ENCODE data around the gene MMP28.

The MMP28 gene

DNA sequence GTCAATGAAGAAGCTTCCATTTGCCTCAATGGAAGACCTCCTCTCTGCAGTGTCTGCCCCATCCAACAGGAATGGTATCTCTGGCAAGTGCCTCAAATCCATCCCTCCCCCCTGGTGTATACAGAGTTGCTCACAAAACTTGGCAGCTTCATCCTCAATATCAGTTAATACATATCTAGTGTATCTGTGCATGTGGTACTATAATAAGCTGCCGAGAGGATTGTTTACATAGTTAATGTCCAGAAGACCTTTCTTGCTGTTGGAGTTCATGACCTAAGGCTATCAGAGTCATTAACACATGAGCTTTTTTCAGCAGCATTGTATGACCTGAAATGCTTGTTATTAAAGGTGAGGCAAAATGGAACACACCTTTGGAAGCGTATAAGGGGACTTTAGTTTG is 78.0 kb downstream of the MMP28 start:
- ChIA-PET CTCF (interaction anchor here (0.5 to 1.0 kb wide), 2 partner anchors 11 to 36 kb away, joined by 3 read pairs; no protein-coding TSS in a partner anchor), POLR2A (interaction anchor here (0.9 to 1.0 kb wide), 2 partner anchors 14 to 139 kb away, joined by 3 read pairs; partner anchors contain the start of genes PEX12 and RASL10B)
- no peak for DNase-seq (ENCODE audit: extremely low spot score)
- TF ChIP-seq ELF4 (IDR thresholded peaks at IDR 0.05) (no peak), TARDBP (IDR thresholded peaks at IDR 0.05) (no peak), ZNF384 (IDR thresholded peaks at IDR 0.05) (no peak), BHLHE40 (IDR thresholded peaks at IDR 0.05; ENCODE audit: borderline replicate concordance) (no peak), SUZ12 (IDR thresholded peaks at IDR 0.05) (no peak), L3MBTL2 (conservative IDR thresholded peaks at IDR 0.05) (no peak), CTBP1 (IDR thresholded peaks at IDR 0.05; ENCODE audit: borderline replicate concordance) (no peak), LEF1 (IDR thresholded peaks at IDR 0.05; ENCODE audit: borderline replicate concordance) (no peak), NFRKB (IDR thresholded peaks at IDR 0.05) (no peak), FOXK2 (IDR thresholded peaks at IDR 0.05) (no peak), SP1 (IDR thresholded peaks at IDR 0.05) (no peak), HDGF (IDR thresholded peaks at IDR 0.05; ENCODE audit: borderline replicate concordance) (no peak), ARNT (IDR thresholded peaks at IDR 0.05) (no peak), FOXA1 (IDR thresholded peaks at IDR 0.05) (no peak), FOXM1 (IDR thresholded peaks at IDR 0.05; ENCODE audit: borderline replicate concordance) (no peak)
- TF ChIP-seq, protein P1, sequence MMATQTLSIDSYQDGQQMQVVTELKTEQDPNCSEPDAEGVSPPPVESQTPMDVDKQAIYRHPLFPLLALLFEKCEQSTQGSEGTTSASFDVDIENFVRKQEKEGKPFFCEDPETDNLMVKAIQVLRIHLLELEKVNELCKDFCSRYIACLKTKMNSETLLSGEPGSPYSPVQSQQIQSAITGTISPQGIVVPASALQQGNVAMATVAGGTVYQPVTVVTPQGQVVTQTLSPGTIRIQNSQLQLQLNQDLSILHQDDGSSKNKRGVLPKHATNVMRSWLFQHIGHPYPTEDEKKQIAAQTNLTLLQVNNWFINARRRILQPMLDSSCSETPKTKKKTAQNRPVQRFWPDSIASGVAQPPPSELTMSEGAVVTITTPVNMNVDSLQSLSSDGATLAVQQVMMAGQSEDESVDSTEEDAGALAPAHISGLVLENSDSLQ (IDR thresholded peaks at IDR 0.05) = no peak

DNA sequence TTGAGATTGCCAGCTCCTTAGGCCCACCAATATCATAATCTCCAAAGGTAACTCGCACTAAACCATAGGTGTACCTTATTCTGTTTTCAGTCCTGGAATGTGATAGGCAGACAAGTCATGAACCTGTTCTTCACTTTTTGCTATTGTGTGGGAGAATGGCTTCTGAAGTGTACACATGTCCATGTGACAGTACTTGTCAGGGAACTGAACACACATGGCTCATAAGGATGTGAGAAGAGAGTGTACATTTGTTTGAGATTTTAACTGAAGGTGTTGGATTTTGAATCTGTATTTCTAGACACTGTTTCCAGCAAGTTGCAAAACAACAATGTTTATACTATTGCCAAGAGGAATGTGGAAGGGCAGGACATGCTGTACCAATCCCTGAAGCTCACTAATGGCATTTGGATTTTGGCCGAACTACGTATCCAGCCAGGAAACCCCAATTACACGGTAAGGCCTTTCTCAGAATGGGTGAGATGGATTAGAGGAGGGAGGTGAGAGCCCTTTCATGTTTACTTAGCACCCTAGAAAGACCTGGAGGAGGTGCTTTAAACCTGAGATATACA is 78.5 kb downstream of the MMP28 start:
- CTCF ChIA-PET = interaction anchor here (1.0 kb wide), 1 partner anchor 11 kb away, joined by 3 read pairs; no protein-coding TSS in a partner anchor

DNA sequence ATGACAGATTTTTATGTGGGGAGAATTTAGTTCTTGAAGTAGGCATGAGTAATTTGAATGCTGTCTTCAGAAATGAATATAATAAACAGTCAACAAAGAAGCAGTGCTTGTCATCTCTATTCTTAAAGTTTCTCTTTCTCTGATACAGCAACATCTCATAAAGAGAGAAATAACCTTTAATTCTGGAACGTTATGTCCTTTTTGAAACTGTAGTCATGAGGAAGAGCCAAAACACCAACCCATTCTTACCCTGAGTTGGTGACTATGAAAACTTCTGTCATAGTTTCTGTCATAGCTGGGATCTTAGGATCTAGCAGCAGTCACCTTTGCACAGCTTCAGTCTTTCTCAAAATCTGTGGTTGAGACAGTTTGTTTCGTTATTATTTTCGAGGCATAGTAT is 79.3 kb downstream of the MMP28 start:
- CTCF ChIA-PET = interaction anchor here (1.1 kb wide), 1 partner anchor 11 kb away, joined by 4 read pairs; no protein-coding TSS in a partner anchor
- POLR2A ChIA-PET = no interaction called here
- no peak for DNase-seq (ENCODE audit: extremely low spot score)
- TF ChIP-seq ELF4 (IDR thresholded peaks at IDR 0.05) = no peak
- TF ChIP-seq FOXK2 (IDR thresholded peaks at IDR 0.05) = no peak
- no peak for TF ChIP-seq NFRKB (IDR thresholded peaks at IDR 0.05)

More for the DNA sequence above, 78.5 kb downstream of the MMP28 start:
- POLR2A ChIA-PET = interaction anchor here (1.0 kb wide), 1 partner anchor 14 kb away, joined by 3 read pairs; the partner anchor contains the start of gene RASL10B
- DNase-seq (ENCODE audit: extremely low spot score) = no peak
- no peak for TF ChIP-seq HDGF (IDR thresholded peaks at IDR 0.05; ENCODE audit: borderline replicate concordance)
- no peak for TF ChIP-seq NFRKB (IDR thresholded peaks at IDR 0.05)
- no peak for TF ChIP-seq BHLHE40 (IDR thresholded peaks at IDR 0.05; ENCODE audit: borderline replicate concordance)
- no peak for TF ChIP-seq FOXA1 (IDR thresholded peaks at IDR 0.05)
- no peak for TF ChIP-seq CTBP1 (IDR thresholded peaks at IDR 0.05; ENCODE audit: borderline replicate concordance)
